Suprapubic skin (tissue), 4 donors: ENCODE data around the gene ITGA2B. TPM values are rescaled to one million over a fixed set of nuclear protein-coding genes. Genes with fewer than 3 reads are reported as not detected.
A peak's percentile ranks its signal among the peaks of the same experiment; 100 is the strongest.
"Not testable (repeated sequence)": the region's sequence is repeated elsewhere in the genome, so short reads cannot be mapped to it uniquely, and the experiment has no call there.

Experiments used
- DNase-seq, 2 donors: peaks; one replicate each; pipeline ENCODE4 v3.0.0-alpha.2; 2019; ENCODE audit warnings: low spot score in 2 of 2
- H3K27ac ChIP-seq: fragments of 200-600 bp; sonication (generic); one replicate; pipeline ENCODE4 v1.5.1; 2019
- H3K27me3 ChIP-seq: fragments of 200-600 bp; sonication (generic); one replicate; pipeline ENCODE4 v1.5.1; 2019
- H3K36me3 ChIP-seq: fragments of 200-600 bp; sonication (generic); one replicate; pipeline ENCODE4 v1.5.1; 2019
- H3K4me1 ChIP-seq: fragments of 200-600 bp; sonication (generic); one replicate; pipeline ENCODE4 v1.5.1; 2019
- H3K4me3 ChIP-seq: fragments of 200-600 bp; sonication (generic); one replicate; pipeline ENCODE4 v1.5.1; 2019; ENCODE audit warnings: mild to moderate bottlenecking
- H3K9me3 ChIP-seq: fragments of 200-600 bp; sonication (generic); one replicate; pipeline ENCODE4 v1.5.1; 2019
- CTCF ChIP-seq, 2 donors: fragments of 200-600 bp in 1 of 2; fragments of 450-650 bp in 1 of 2; sonication (generic) in 1 of 2; IDR thresholded peaks; one replicate each; pipeline ENCODE4 v1.5.1; 2016 to 2019; ENCODE audit warnings: antibody characterized with exemption in 2 of 2, mild to moderate bottlenecking in 1 of 2, moderate library complexity in 1 of 2
- EP300 ChIP-seq: sonication (generic); formaldehyde crosslinking; IDR thresholded peaks from one replicate; pipeline ENCODE4 v1.6.1; 2017; ENCODE audit warnings: antibody characterized with exemption
- POLR2A ChIP-seq, 2 donors: fragments of 450-650 bp; IDR thresholded peaks; one replicate each; pipeline ENCODE4 v1.6.1; 2017; ENCODE audit warnings: antibody characterized with exemption in 2 of 2, mild to moderate bottlenecking in 2 of 2, moderate library complexity in 2 of 2
- POLR2AphosphoS5 ChIP-seq, 3 donors: sonication (generic); formaldehyde crosslinking; IDR thresholded peaks; one replicate each; pipeline ENCODE4 v1.6.1; 2017; ENCODE audit warnings: antibody characterized with exemption in 3 of 3
- WGBS: methylation state at CpG from one replicate; pipeline ENCODE4 v1.1.5; 2018; 5-methylcytosine and 5-hydroxymethylcytosine counted together
- total RNA-seq, 4 donors: library from RNA; depleted of rRNA; stranded (reverse); fragments of >200 nt; gene quantifications; one replicate each; pipeline ENCODE4 v1.1.0, GENCODE V29; 2016

ITGA2B gene
- total RNA-seq, 4 donors from 2014 or later: 0.45 to 0.48 TPM; not detected in 2

- Histone ChIP-seq H3K36me3 (peaks cover 47% of the 10 kb centered on the region), H3K27ac (no peak overlapping the region), H3K4me3 (no peak overlapping the region), H3K4me1 (peaks cover 54% of the 10 kb centered on the region), H3K9me3 (no peaks in the 10 kb centered on the region), H3K27me3 (no peaks in the 10 kb centered on the region)
- no peak for DNase-seq
- TF ChIP-seq CTCF (IDR thresholded peaks at IDR 0.05) (no peak), POLR2A (IDR thresholded peaks at IDR 0.05) (no peak), EP300 (no peak), POLR2AphosphoS5 (IDR thresholded peaks at IDR 0.05) (no peak)
- WGBS: 90% methylated on average over 6 of the region's 12 CpGs
These were observed 39.8 kb downstream of the ITGA2B start for GRCh38 chr17:44349553-44350070.

- TF ChIP-seq POLR2AphosphoS5 (IDR thresholded peaks at IDR 0.05) (no peak), CTCF (IDR thresholded peaks at IDR 0.05) (no peak), POLR2A (IDR thresholded peaks at IDR 0.05) (no peak), EP300 (no peak)
- H3K4me3 ChIP-seq: no peak overlapping the region
- WGBS: 80% methylated on average over 2 of the region's 6 CpGs
- no peak for DNase-seq
- peaks cover 58% of the 10 kb centered on the region for H3K4me1 ChIP-seq
- no peak overlapping the region for H3K27ac ChIP-seq
- H3K27me3 ChIP-seq: no peaks in the 10 kb centered on the region
- H3K36me3 ChIP-seq: peaks cover 47% of the 10 kb centered on the region
- no peaks in the 10 kb centered on the region for H3K9me3 ChIP-seq
These were observed 40.5 kb downstream of the ITGA2B start for GRCh38 chr17:44348988-44349364.

GRCh38 chr17:44348234-44348987, 41.0 kb downstream of the ITGA2B start:
- H3K27me3 ChIP-seq: no peaks in the 10 kb centered on the region
- no peaks in the 10 kb centered on the region for H3K9me3 ChIP-seq
- peaks cover 59% of the 10 kb centered on the region for H3K4me1 ChIP-seq
- no peak for DNase-seq
- no peak for TF ChIP-seq POLR2A (IDR thresholded peaks at IDR 0.05)
- TF ChIP-seq CTCF (IDR thresholded peaks at IDR 0.05): no peak
- TF ChIP-seq POLR2AphosphoS5 (IDR thresholded peaks at IDR 0.05): no peak
- TF ChIP-seq EP300: no peak
- peaks cover 47% of the 10 kb centered on the region for H3K36me3 ChIP-seq
- no peak overlapping the region for H3K27ac ChIP-seq
- H3K4me3 ChIP-seq: no peak overlapping the region
- WGBS: 57% methylated on average over 4 of the region's 9 CpGs

- not testable (repeated sequence) for H3K27me3 ChIP-seq, H3K4me3 ChIP-seq, DNase-seq, H3K27ac ChIP-seq, H3K9me3 ChIP-seq
- Histone ChIP-seq H3K4me1 (peaks cover 57% of the 10 kb centered on the region), H3K36me3 (peaks cover 37% of the 10 kb centered on the region)
- WGBS: 72% methylated on average over 18 of the region's 18 CpGs
These were observed 42.0 kb downstream of the ITGA2B start for GRCh38 chr17:44347206-44348055.

- Histone ChIP-seq H3K27me3 (no peaks in the 10 kb centered on the region), H3K9me3 (no peaks in the 10 kb centered on the region), H3K4me3 (peak overlapping the region; percentile 85), H3K4me1 (peaks cover 57% of the 10 kb centered on the region), H3K36me3 (peaks cover 25% of the 10 kb centered on the region), H3K27ac (no peak overlapping the region)
- TF ChIP-seq POLR2AphosphoS5 (IDR thresholded peaks at IDR 0.05) (no peak), EP300 (no peak), POLR2A (IDR thresholded peaks at IDR 0.05) (no peak), CTCF (IDR thresholded peaks at IDR 0.05) (no peak)
- WGBS: 73% methylated on average over 7 of the region's 13 CpGs
- DNase-seq: peak in 1 of 2 donors; percentile 77
These were observed 43.2 kb downstream of the ITGA2B start for GRCh38 chr17:44346064-44346844.
